NCI-H2196 treated with DMSO at 0.1 percent for 48 hours (cell line): Measurements from ENCODE around the gene LRIF1.
"Not testable (repeated sequence)": the region's sequence is repeated elsewhere in the genome, so short reads cannot be mapped to it uniquely, and the experiment has no call there.

Source experiments
- DNase-seq: peaks from one replicate; lab custom pipeline; 2025; ENCODE audit not compliant: unreplicated experiment; lab: John Stamatoyannopoulos, UW

The LRIF1 gene

DNA sequence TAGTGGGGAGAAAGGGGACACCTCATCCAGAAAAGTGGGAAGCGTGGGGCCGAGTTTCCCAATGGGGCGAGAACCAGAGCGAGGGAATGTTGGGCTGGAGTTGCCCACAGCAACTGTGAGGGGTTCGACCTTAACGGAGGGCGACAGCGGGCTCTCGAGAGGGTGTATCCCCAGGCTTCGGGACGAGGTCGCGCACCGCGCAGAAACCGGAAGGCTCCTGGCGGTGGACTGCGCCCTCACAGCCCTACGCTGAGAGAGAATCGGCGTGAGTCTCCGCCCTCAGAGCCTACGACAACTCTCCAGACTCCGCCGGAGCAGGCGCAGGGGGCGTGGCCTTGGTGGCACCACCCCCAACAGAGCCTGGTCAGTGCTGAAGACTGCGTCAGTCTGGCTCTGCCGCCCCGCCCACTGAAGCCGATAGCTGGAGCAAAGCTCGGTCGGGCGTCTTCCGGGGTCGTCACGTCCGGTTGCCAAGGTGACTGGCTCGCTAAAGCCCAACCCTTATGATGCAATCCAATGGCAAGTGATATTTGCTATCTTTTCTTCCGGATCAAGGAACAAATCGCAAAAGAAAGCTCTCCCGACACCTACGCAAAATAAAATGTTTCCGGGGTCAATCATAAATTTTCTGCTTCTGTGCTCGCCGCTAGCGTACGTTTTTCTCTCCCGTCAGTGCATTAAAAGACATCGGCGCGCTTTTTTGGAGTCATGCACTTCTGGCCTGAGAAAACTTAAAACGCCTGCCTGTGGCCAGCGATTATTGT lies at the start of gene LRIF1:
LRIF1 (minus strand) TSS at position 232 of the 764 bp plus-strand sequence. CDS start 234 bp downstream, outside the sequence.
- DNase-seq: peak; percentile 96

DNA sequence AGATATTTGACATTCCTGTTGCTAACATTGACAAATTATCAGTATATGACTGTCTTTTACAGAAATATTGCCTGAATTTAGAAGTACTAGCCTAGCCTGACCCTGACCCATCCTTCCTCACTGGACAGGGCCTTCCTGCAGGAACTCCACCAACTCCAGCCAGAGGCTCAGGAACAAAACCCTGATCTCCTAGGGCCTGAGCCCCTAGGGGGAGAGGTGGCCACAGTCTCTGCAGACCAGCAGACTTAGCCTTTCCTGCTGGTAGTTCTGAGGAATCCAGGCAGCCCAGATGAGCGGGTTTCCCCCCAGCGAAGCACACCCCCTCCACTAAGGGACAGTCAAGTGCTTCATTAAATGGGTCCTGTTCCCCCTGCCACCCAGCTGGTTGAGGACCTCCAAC lies 44.3 kb upstream of the LRIF1 start:
- no peak for DNase-seq

DNA sequence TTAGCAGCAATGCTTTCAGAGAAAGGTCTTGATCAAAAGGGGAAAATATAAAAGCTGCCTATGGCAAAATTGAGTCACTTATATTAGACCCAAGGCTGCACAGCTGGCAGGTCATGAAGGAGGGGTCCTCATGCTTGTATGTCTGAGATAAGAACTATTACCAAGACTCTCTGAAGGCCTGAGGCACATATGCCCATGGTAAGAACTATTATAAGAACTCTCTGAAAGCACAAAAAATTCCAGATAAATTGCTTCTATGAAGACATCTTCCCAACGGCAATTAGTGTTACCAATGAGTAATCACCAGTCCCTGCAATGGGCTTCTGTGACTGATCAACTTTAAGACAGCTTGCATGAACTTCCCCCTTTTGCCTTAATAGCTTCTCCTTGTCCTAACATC lies 42.8 kb upstream of the LRIF1 start:
- no peak for DNase-seq

DNA sequence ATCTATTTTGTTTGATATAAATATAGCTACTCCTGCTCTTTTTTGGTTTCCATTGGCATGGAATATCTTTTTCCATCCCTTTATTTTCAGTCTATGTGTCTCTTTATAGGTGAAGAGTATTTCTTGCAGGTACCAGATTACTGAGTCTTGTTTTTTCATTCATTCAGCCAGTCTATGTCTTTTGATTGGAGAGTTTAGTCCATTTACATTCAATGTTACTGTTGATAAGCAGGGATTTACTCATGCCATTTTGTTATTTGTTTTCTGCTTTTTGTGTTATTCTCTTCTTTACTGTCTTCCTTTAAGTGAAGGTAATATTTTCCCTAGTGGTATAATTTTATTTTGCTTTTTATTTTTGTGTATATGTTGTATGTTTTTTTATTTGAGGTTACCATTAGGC lies 35.9 kb upstream of the LRIF1 start:
- DNase-seq: not testable (repeated sequence)

GRCh38 chr1:110992329-110992728 lies 28.6 kb upstream of the LRIF1 start:
- not testable (repeated sequence) for DNase-seq

- not testable (repeated sequence) for DNase-seq
These were observed 27.6 kb upstream of the LRIF1 start for GRCh38 chr1:110991295-110991694.

DNA sequence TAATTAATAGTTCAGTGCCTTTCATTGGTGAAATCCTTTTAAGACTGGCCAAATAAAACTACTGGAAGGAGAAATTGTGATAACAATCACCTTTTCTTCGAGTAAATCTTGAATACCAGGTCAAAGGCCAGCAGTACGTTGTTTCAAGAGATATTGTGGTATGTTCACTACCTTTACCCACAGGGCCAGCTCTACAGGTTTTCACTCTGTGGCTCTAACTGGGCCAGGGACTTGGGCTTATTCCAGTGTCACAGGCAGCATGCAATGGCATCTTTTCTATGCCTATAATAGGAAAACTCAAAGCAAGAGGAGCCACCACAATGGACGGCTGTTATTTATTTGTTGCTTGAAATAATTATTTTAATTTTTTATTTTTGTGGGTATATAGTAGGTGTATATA lies 26.8 kb upstream of the LRIF1 start:
- DNase-seq: no peak

DNA sequence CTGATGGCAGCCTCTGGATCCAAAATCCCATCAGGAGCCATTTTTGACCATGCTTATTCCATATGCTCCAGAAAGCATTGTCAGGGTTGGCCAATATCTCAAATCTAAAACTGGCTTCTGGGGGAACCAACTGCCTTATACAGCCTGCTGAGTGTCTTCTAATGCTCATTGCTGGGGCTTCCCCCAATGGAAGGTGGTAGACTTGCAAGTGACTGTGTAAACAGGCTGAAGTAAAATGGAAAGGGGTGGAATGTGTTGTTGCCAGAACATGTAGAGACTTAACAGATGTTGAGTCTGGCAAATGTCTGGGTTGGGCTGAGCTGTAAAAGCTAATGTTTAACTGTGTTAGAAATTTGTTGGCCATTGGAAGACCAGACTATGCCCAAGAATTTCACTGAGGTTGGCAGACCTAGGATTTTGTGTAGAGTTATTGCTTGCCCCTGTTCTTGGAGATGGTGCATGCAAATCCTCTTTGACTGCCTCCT lies 22.7 kb upstream of the LRIF1 start:
- DNase-seq: no peak

DNA sequence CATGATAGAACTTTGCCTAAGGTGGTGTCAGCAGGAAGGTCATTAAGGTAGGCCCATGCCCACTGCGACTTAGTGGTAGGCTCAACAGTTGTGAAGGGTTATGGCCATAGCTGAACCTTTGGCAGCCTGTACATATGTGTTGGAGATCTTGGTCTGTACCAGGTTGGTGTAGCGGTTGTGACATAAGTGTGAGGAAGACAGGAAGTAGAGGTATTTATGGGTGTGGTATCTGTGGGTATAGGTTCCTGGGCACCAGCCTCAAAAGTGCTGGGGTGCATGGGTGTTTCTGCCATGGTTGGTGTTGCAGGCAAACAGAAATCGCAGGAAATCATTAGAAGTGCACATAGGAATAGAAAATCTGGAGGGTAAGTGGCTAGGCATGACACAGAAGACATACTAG lies 18.6 kb upstream of the LRIF1 start:
- no peak for DNase-seq

DNA sequence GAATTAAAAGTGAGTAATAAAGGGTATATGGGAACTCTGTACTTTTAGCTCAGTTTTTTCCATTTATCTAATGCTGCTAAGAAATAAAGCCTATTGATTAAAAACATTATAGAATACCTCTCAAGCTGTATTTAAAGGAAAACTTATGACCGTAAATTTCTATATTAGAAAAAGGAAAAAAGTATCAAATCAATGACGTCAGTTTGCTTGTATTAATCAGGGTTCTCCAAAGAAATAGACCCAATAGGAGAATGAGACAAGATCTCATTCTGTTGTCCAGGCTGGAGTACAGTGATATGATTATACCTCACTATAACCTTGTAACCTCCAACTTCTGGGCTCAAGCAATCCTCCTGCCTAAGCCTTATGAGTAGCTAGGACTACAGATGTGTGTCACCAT lies 15.4 kb upstream of the LRIF1 start:
- DNase-seq: no peak

- no peak for DNase-seq
These were observed 12.4 kb upstream of the LRIF1 start for GRCh38 chr1:110976089-110976488.

DNA sequence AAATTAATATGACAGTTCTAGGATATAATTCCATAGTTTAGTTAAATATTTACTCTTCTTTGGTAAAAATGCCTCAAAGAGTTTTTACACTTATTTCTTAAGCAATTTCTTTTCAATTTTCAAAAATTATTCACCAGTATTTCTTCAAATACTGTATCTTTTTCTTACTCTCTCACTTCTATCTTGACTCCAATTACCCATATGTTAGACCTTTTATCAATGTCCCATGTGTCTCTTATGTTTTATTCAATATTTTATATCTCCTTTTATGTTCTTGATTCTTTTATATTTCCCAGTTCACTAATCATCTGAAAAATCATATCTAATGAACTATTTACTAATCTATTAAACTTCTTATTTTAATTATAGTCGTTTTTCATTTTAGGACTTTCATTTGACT lies 11.5 kb upstream of the LRIF1 start:
- DNase-seq: no peak

- no peak for DNase-seq
These were observed 3.5 kb upstream of the LRIF1 start for GRCh38 chr1:110967256-110967655.

DNA sequence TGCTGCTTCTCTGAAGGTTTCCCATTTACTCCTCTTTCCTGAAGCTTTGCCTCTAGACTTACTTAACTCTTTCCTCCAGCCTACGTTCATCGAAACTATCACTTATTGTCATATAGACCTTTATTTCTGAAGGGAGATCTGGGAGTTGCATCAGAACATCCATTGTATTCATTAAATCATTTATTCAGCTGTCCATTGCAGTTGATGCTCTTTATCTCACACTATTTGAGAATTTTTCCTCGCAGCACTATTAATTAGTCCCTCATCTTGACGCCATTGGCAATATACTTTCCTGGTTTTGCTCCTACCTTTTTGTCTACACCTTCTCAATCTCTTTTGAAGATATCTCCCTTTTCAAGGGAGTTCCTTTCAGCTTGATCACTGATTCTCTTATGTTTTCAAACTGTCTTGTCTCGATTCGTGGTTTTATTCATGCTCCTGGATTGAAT lies 757 bp upstream of the LRIF1 start:
- DNase-seq: no peak

GRCh38 chr1:110962892-110963690 lies 631 bp downstream of the LRIF1 start:
- peak; percentile 38 for DNase-seq

DNA sequence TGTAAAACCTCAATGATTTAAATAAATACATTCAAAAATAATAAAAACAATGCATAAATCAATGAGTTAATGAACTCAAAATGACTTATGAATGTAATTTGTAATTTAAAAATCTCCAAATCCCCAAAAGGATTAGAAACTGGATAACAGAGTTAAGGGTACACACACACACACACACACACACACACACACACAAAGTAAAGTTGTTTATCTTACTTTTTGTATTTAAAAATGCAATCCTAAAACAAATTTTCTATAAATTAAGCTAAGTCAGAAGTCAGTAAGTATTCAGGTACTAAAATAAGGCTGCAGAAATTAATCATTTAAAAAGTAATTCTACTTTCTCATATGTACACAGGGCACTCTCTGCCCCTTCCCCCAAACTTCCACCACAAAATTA lies 1.8 kb downstream of the LRIF1 start:
- DNase-seq: no peak

GRCh38 chr1:110960777-110961420 lies 2.8 kb downstream of the LRIF1 start:
- no peak for DNase-seq

DNA sequence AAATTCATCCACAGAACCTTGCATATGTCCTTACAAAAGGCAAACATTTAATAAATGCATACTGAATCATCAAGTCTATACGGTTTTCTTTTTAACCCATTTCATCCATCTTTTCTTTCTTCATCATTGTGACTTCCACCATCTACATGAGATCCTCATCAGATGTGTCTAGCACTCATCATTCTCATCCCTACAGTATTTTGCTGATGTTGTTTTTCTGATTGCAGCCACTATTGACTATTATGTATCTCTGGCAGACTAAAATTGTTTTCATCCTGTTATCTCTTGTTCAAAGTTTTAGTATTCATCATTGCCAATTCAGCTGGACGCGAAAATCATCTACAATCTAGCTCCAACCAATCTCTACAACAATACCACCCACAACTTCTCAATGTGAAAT lies 5.9 kb downstream of the LRIF1 start:
- no peak for DNase-seq

- DNase-seq: no peak
These were observed 7.1 kb downstream of the LRIF1 start for GRCh38 chr1:110956586-110956985.

GRCh38 chr1:110953031-110953430 lies 10.7 kb downstream of the LRIF1 start:
- DNase-seq: no peak

GRCh38 chr1:110952031-110952430 lies 11.7 kb downstream of the LRIF1 start:
- no peak for DNase-seq

GRCh38 chr1:110951161-110951560 lies 12.6 kb downstream of the LRIF1 start:
- no peak for DNase-seq
